HG02870 (cell line): Measurements from ENCODE around the gene TMEM164.

ENCODE experiments used
- ATAC-seq: cut with Tn5 transposase; IDR thresholded peaks from one replicate; pipeline ENCODE4 v1.9.1; 2021; ENCODE audit warnings: mild to moderate bottlenecking, moderate library complexity; ENCODE audit not compliant: unreplicated experiment

The TMEM164 gene

DNA sequence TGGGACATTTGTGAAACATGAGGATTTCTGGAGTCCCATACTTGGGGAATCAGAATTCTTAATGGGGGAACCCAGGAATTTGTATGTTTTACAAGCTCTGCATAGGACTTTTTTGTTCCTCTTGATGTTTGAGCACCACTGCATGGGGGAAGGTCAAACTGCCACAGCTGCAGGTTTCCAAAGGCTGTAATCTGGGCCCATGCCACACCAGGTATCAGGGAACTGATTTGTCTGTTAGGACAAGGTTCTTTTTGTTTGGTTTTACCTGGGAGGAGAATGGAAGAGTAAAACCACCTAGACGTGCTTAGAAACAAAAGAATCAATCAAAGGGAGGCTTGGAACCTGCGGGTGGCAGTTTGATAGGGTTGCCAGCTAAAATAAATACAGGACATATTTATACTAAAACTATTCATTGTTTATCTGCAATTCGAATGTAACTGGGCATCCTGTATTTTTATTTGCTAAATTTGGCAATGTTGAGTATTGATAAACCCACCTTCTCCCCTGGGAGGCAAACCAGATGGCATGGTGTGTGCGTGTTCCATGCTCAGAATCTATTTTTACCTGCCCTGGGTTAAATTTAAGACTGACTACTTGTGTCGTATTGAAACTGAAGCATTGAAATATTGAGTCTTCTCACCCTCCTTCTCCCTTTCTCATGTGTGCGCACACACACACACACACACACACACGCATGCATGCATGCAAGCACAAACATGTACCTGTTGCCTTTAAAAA, 63.7 kb downstream of the TMEM164 start:
- no peak for ATAC-seq

DNA sequence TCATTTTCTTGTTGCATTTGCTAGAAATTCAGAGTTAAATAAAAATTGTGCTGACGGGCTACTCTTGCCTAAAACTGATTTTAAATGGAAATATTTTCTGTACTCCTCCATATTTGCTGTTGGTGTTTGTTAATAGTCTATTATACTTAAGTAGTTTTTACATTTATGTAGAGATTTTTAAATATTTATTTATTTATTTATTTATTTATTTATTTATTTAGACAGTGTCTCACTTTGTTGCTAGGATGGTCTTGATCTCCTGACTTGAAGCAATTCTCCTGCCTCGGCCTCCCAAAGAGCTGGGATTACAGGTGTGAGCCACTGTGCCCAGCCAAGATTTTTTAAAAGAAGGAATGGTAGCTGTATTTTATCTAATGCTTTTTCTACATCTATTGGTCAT, 68.1 kb downstream of the TMEM164 start:
- ATAC-seq = no peak

DNA sequence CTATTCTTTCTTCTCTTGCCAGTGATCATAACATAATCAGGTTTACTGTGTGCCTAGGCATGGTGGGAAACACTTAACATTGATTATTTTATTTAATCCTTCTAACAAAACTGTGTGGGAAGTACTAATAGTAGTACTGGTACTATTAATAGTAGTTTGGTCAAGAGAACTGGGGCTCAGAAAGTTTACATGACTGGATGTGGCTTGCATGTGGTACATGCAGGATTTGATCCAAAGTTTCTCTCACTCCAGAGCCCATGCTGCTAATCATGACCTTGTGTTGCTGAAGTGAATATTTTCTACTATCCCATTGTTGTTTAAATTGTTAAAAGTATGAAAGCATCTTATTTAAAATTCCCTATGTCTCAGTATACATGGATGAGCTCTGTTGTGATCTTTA, 78.4 kb downstream of the TMEM164 start:
- ATAC-seq = no peak

DNA sequence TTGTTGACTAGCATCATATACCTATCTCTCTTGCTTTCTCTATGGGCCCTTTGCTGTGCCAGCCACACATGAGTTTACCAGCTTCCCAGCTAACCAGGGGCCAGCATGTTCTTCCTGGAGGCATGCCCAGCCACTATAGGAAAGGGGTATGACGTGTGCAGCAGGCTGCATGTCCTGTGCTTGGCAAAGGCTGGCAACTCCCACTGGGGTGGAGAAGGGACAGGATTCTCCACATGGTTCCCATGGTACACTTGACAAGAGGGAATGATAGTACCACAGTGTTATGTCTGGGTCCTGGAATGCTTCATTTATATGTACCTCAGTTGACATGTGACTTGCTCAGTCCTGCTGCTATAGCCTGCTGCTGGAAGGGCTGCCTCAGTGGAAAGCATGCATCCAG, 78.8 kb downstream of the TMEM164 start:
- ATAC-seq = no peak

DNA sequence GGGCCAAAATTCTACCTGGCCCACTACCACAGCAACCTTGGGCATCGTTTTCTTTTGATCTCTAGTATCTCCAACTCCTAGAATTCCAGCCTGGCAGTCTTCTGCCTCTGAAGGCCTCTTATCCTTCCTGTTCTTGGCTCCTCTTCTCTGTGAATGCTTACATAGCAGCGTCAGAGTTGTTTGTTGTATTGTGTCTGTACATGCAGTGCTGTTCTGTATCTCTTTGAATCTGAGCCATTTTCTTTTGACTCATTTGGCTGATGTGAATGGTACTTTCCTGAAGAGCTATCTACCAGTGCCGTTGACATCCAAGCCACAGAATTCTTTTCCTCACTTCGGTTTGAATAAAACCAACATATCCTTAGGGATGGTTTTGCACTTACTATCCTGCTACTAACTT, 79.2 kb downstream of the TMEM164 start:
- ATAC-seq = no peak

DNA sequence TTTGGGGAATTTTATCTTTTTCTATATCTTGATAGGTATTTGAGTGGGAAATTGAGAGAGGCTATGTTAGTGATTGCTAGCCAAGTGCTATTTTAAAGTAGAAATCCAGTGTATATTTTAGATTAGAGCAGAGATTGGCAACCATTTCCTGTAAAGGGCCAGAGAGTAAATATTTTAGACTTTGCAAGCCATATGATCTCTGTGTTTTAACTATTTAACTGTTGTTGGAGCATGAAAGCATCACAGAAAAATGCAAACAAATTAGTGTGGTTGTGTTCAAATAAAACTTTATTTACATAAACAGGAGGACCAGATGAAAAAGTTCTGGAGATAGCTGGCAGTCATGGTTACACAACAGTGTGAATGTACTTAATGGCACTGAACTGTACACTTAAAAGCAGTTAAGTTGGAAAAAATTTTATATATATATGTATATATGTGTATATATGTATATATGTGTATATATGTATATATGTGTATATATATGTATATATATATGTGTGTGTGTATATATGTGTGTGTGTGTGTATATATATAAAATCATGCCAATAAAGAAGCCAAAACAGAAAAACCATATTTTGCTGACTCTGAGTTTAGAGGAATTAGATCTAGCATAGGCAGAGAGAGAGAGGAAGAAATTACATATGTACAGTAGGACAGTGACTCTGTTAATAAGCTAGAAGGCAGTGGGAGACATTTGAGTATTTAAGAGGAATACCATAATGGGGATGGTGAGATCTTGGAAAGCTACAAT, 83.4 kb downstream of the TMEM164 start:
- ATAC-seq = peak; percentile 6

DNA sequence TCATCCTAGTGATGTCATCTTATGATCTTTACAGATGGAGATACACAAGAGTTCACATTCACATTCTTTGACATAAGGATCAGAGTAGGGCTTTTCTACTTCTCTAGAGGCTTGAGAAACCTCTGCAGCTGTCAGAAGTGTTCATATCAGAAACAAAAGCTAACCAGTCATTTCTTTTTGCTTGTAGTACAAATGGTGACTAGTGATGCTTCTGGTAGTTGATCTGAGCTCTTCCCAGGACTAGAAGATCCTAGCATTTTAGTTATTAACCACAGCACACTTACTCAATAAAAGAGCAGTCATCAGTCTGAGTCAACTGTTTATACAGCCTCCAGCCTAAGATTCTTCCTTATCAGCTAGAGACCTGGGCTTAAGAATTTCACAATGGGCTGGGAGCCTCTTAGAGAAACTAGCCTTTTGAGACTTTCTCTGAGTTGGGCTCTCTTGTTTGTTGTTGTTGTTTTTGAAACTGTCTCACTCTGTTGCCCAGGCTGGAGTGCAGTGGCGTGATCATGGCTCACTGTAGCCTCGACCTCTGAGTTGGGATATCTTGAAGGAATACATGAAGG, 84.1 kb downstream of the TMEM164 start:
- peak; percentile 81 for ATAC-seq

DNA sequence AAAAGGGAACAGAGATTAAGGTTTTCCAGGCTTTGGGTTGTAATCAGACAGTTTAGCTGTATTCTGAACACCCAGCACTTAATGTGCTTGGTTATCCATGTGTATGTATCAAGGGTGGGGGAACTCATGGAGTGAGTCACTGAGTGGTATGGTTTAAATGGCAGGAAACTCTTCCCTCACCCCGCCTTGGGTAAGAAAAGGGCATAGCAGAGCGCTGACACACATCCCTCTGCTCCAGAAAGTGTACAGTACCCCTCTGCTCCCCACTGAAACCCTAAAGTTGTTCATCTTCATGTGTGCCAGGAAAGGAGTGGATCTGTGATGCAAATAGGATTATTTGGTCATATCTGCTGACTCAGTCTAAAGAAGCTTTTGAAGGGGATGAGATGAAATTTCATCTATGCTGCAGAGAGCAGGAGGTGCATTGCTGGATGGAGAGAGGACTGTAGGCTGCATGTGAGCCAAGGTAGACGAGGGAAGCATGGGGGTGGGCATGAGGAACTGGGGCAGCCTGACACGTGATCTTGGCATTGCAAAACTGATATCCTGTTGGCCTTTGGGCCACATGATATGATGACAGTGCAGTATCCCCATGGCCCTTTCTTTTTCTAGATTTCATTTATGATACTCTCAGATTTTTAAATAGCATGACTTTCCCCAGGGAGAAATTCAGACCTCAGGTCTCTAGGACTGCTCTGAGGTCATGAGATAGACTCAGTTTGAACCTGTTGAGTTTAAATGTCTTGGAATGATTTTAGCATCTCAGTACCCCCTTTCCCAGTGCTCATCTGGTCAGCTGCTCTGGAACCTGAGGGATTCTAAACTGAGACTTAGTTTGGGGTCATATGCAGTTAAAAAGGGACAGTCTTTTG, 84.8 kb downstream of the TMEM164 start:
- ATAC-seq = peak; percentile 15

DNA sequence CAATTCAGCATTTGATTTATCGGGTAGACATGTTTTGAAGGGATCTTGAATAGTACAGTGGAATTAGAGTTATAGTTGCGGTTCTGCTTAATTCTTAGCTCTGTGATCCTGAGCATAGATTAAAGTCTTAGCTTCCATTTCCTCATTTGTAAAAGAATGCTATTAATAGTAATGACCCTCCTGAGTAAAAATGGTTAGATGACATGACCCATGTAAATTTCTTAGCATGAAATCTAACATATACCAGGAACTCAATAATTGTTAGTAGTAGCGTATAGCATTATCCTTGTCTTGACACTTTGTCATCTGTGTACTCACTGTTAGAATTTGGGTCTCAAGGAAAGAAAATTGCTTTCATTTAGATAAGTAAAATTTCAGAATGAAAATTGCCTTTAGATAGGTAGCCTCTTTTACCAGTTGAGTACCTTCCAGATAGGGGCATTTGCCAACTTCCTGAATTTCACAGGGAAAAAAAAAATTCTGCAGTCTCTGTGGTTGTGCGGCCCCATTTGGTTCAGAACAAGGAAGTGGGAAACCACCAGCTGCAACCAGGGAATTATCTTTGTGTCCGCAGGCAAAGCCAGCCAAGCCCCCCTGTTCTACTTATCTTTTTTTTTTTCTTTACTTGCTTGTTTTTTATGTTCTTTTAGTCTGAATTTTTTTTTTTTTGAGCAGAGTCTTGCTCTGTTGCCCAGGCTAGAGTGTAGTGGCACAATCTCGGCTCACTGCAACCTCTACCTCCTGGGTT, 86.9 kb downstream of the TMEM164 start:
- no peak for ATAC-seq

DNA sequence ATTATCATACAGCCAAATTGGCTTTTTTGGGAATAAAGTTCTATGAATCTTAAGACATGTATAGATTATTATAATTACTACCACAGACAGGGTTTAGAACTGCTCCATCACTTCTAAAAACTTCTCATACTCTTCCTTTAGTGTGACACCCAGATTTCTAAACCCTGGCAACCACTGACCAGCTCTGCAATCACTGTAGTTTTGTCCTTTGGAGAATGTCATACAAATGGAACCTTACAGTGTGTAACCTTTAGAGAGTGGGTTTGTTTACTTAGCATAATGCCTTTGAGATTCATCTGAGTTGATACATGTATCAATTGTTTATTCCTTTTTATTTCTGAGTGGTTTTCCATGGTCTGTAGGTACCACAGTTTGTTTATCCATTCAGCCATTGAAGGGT, 95.0 kb downstream of the TMEM164 start:
- ATAC-seq = no peak

DNA sequence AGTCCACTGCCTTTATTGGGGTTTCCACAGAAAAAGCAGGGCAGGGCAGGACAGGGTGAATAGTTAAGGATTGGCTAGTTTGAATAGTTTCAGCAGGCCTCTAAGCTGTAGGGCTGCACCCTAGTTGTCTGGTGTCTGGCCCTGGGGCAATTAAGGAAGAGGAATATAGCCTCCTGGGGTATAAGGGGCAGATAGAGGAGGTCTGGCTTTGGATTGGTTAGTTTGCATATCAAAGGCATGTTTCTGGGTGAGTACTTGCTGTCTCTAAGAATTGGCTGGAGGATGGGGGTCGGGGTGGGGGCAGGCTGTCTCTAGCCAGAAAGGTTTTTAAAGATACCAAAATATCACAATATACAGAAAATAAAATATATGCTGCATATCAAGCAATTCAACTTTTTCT, 100.4 kb downstream of the TMEM164 start:
- ATAC-seq = no peak

DNA sequence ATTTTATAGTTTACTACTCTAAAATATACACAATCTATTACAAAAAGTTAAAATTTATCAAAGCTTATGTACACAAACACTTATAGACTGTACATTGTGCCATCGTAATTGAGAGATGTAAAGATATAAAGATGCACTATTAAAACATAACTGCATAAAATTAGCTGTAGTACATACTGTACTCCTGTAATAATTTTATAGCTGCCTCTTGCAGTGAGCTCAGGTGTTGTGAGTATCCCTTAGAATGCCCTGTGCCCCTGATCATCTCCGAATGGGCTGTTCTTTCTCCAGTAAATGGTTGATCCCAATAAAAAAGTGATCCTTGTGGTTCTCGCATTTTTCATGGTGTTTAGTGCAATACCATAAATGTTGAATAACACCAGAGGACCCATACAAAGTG, 101.2 kb downstream of the TMEM164 start:
- ATAC-seq = no peak

DNA sequence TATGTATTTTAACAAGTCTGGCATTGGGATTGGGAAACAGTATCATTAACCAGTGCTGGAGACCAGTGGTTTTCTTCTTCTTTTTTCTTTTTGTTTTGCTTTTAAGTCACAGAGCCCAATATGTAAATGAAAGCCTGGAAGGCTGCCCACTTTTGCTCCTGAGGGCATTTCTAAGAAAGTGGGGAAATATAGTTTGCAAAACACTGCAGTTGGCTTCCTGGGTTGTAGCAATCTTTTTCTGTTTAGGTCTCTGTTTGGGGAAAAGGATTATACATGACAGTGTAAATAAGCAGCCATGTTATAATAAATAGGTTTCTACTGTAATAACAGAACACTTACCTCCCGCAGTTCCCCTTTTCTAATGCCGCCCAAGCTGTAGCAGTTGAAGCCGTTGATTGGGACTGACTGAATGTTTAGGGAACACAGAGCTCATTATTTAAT, 105.5 kb downstream of the TMEM164 start:
- peak; percentile 60 for ATAC-seq

DNA sequence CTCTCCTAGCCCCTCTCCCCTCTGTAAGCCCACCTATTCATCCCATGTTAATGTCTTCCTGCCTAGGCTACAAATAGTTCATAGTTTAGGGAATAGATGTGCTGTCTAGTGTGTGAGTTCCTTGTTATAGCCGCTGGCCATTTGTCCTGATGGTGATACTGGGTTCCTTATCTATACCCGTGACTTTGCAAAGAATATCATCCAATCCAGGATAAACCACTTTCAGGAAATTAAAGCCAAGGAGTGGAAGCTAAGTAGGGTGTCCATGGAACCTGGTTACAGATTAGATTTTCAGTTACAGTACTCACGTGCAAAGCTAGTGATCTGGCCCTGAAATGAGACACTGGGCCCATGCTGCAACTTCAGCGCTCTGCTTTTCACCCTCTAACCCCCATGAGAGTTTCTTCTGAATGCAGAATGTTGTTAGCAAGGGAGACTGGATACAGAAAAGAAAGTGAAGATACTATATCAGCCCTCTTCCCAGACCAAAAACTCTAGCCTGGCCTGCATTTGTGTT, 111.4 kb downstream of the TMEM164 start:
- ATAC-seq = no peak

DNA sequence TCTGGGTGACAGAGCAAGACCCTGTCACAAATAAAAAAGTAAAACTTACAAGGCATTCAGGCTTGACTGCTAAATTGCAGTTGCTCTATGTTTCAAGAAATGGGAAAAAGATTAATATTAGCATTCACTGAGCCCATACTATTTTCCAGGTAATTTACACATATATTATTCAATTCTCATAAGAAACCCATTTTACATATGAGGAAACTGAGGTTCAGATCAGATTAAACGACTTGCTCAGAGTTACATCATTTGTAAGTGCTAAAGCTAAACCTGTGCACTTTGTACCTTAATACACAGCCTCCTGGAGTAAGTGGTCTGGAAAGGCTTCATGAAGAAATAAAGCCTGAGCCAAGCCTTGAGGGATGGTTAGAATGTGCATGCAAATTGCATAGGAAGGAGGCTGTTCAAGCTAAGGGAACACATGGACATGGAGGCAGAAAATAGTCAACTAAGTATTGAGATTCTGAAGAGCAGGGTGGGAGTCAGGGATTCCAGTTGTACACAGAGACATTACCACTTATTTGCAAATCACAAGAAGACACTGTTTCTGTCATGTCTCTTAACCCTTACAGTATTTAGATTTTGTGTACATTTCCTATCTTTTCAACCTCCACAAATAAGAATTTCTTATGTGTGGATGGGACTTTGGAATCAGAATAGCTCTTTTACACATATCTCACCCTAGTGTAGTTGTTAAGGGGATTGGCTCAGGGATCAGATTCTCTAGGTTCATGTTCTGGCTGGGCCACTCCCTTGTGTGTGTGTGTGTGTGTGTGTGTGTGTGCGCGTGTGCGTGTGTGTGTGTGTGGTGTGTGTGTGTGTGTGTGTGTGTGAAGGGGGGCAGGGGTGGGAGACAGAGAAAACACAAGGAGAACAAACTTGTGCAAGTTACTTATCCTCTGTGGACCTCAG, 113.4 kb downstream of the TMEM164 start:
- no peak for ATAC-seq

DNA sequence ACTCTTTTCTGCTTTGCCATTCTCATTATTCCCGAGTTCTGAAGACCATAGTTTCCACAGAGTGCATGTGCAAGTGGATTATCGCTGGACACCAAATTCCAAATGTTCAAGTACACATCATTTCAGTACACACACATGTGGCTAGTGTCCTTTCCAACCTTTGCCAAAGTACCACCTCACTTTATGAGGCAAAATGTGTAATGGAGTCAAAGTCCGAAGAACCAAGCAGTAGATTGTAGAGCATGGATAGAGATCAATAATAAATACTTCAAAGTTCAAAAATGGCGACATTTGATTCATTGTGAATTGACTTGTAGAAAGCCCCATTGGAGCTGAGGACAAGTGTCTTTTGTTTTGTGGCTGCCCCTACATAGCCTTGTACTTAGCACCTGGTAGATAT, 115.6 kb downstream of the TMEM164 start:
- no peak for ATAC-seq

DNA sequence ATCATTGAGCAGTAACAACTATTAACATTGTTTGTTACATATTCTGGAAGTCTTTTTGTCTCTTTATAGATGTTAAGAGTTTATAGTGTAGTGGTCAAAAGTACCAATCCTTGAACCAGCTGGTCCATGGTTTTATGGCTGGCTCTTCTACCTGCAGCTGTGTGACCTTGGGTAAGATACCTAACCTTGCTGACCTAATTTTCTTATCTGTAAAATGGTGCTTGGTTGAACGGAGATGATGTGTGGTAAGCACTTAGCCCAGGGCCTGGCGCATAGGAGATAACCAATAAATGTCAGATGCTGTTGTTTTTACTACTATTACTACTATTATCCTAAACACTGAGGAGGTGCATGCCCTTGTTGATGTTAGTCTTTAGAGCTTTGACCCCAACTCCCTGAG, 116.6 kb downstream of the TMEM164 start:
- ATAC-seq = no peak

DNA sequence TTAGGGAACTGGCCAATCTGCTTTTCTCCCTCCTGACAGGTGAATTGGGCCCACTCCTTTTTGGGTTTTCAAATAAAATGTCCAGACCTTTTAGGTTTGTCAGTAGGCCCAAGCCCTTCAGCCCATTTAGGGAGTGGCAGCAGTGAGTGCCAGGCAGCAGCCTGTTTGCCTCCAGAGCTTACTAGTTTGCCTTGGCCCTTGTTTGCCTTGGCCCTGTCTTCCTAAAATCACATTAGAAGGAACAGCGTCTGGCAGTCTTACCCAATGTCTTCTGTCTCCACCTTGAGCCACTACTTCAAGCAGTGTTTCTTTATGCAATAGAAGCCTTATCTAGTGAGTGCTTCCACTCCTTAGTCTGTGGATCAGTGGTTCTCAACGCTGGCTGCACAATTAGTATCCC, 117.1 kb downstream of the TMEM164 start:
- ATAC-seq = no peak

DNA sequence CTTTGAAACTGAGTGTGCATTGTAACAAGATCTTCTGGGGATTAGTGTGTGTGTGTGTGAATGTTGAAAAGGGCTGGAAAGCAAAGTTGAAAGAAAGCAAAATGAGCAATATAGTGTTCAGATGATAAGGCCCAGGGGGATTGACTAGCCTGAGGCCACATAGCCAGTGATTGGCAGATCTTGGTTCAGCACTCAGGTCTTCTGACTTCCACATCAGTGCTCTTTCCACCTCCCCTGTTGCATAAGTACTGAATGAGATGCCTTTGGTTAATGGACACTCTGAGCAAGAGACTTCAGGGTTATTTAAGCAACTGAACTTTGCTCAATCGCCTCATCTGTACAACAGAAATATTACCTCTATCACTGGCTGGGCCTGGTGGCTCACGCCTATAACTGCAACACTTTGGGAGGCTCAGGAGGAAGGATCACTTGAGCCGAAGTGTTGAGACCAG, 120.4 kb downstream of the TMEM164 start:
- ATAC-seq = no peak
